SU-DHL-6 (cell line): ENCODE results near the gene SRGAP1.

Source experiments
- EZH2phosphoT487 ChIP-seq: fragments of 200-600 bp; sonication (generic), shearing (Covaris generic); conservative IDR thresholded peaks from 2 replicates; pipeline ENCODE4 v1.6.1; 2018; ENCODE audit warnings: mild to moderate bottlenecking, antibody characterized with exemption, low read length, moderate library complexity, mixed read lengths
- TF ChIP-seq, protein P1 (sequence below): fragments of 200-600 bp; sonication (generic); IDR thresholded peaks from one replicate; pipeline ENCODE4 v1.5.1; 2017; ENCODE audit warnings: antibody characterized with exemption, mild to moderate bottlenecking, low read length, moderate library complexity; ENCODE audit not compliant: insufficient read depth, poor library complexity, severe bottlenecking

DNA sequence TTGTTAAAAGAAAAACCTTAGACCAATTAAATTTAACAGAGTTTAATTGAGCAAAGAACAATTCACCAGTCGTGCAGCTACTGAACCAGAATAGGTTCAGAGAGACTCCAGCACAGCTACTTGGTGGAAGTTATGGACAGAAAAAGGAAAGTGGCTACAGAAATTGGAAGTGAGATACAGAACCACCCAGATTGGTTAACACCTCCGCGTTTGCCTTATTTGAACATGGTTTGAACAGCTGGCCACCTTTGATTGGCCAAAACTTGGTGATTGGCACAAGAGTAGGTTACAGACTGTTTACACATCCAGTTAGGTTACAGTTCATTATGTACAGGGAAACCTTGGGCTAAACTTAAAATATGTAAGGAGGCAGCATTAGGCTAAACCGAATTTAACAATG, 54.9 kb downstream of the SRGAP1 start:
- TF ChIP-seq, protein P1, sequence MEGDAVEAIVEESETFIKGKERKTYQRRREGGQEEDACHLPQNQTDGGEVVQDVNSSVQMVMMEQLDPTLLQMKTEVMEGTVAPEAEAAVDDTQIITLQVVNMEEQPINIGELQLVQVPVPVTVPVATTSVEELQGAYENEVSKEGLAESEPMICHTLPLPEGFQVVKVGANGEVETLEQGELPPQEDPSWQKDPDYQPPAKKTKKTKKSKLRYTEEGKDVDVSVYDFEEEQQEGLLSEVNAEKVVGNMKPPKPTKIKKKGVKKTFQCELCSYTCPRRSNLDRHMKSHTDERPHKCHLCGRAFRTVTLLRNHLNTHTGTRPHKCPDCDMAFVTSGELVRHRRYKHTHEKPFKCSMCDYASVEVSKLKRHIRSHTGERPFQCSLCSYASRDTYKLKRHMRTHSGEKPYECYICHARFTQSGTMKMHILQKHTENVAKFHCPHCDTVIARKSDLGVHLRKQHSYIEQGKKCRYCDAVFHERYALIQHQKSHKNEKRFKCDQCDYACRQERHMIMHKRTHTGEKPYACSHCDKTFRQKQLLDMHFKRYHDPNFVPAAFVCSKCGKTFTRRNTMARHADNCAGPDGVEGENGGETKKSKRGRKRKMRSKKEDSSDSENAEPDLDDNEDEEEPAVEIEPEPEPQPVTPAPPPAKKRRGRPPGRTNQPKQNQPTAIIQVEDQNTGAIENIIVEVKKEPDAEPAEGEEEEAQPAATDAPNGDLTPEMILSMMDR = no peak
- no peak for TF ChIP-seq EZH2phosphoT487
